HuH-7.5 (cell line): ENCODE results near the gene IFNLR1.

ENCODE experiments used
- DNase-seq: peaks from one replicate; pipeline ENCODE4 v3.0.0; 2011; ENCODE audit warnings: low spot score

Gene IFNLR1

DNA sequence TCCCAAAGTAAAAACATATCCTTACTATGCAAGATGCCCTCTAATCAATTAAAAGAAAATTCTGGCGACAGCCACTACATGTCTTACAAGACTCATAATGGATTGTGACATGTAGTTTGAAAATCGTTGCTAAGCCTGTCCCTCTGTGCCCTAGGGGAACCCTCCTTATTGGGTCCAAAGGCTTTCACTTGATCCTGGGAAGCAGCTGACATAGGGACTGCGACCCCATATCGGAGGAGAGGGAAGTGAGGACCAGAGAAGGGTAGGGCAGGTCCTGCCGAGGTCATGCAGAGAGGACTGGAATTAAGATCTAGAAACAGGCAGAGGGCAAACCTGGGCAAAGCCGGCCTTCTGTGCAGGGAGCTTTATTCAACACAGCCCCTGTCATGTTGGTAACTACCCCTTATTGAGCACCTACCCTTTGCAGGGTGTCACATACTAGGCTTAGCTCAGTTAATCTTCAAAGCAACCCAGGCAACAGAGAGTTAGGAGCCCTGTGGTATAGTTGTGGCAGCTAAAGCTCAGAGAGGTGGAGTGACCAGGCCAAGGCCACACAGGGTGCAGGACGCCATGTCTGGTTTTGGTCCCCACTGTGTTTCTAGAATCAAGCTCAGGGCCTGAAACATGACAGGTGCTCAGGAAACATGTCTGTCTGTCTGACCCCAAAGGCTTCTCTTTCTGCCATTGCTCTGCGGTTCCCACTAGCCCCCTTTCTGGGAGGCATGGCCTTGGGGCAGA is 18.4 kb upstream of the IFNLR1 start:
- no peak for DNase-seq

DNA sequence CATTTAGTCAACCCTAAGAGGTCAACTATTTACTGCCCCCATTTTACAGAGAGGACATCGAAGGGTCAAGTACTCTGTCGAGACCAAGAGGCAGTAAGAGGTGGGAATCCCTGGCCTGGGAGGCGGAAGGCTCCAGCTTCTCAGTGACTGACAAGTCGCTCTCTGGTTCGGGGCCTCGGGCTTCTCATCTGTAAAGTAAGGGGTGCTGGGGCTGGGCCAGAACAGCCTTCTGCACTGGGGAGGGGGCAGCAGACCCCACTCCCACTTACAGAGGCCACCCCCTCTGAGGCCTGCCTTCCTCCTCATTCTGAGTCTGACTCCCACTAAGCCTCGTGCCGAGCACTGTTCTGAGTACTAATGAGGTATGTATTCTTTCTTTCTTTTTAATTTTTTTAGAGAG is 17.0 kb upstream of the IFNLR1 start:
- DNase-seq: no peak

GRCh38 chr1:24203404-24203803 is 16.3 kb upstream of the IFNLR1 start:
- no peak for DNase-seq

DNA sequence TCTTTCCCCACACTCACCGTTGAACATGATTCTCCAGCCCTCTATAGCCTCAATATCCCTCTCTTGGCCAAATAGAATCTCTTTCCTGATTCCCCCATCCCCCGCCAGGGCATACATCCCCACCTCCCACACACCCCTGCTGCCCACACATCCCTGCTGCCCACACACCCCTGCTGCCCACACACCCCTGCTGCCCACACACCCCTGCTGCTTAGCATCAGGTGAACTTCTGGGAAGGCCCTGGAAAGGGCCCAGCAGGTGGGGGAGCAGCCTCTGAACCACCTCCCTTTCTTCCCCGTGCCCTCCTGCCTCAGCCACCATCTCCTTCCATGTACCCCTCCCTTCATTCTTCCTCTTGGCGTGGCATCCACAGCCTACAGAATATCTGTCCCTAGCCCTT is 15.9 kb upstream of the IFNLR1 start:
- DNase-seq: no peak

DNA sequence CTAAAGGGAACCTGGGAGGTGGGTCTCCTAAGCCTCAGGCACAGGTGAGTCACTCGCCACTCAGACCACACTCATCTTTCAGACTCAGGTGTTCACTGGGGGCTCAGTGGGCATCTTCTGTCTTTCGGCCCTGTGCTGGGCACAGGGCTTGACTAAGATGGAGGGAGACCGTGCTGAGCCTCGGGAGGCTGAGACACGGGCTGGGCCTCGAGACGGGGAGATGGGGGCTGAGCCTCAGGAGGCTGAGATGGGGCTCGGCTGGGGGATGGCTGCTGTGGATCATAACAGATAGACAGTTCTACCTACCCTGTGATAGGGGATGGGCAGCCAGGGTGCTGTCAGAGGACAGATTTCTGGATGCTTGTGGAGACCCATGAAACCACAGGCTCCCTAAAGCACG is 15.5 kb upstream of the IFNLR1 start:
- DNase-seq: no peak

GRCh38 chr1:24201941-24202440 is 14.9 kb upstream of the IFNLR1 start:
- peak; percentile 63 for DNase-seq

DNA sequence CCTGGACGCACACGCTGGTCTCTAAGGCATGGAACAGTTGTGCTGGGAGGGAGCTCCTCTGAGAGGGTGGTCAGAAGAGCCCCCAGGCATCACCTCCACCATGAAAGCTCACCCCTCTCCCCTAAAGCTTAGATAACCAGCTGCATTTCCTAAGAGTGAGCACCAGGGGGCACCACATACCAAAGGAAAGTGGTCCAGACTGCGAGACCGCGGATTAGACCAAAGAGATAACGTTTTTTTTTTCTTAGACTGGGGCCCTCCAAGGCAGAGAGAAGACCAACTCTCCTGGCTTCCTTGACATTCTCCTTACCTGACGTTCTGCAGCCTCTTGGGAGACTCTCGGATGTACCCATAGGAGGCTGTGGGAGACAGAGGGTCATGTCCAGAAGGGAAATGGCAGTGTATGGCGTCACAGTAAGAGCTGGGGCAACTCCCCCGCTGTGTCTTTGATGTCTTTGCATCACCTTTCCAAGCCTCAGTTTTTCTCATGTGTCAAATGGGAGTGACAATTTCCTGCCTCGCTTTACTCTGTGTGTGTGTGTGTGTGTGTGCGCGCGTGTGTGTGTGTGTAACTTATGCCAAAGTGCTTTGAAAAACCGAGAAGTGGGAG is 12.3 kb upstream of the IFNLR1 start:
- peak; percentile 54 for DNase-seq

GRCh38 chr1:24198766-24199165 is 11.7 kb upstream of the IFNLR1 start:
- no peak for DNase-seq

DNA sequence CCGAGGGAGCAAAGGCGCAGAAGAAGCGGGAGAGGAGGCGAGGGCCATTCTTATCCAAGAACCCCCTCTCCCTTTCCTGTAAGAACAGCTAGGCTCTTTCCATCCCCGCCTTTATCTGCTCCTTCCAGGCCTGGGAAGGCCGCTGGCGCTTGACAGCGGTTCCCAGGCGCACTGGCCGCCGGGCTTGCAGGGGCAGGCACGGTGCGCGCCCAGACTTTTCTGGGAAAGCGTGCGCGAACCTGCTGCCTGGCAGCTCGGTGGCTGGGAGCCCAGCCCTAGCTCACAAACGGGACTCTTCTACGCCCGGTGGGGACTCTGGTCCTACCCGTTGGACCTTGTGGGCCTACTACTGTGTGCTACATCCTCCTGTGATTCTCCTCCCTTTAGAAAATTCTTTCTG is 8.8 kb upstream of the IFNLR1 start:
- no peak for DNase-seq

GRCh38 chr1:24195136-24195535 is 8.0 kb upstream of the IFNLR1 start:
- DNase-seq: no peak

DNA sequence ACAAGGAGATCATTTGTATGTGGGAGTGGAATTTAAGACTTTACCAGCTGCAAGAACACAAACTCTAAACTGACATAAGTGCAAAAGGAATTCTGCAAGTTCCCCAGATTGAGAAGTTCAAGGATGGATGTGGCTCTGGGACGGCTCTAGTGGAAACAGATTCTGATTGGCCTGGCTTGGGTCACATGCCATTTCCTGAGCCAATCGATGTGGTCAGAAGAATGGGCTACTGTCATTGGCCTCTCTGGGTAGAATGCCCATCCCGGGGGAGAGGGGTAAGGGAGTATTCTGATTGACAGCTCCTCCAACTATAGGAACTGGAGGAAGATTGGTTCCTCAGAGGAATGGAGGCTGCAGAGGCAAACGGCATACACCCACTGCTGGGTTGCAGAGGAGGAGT is 6.0 kb upstream of the IFNLR1 start:
- DNase-seq: no peak

DNA sequence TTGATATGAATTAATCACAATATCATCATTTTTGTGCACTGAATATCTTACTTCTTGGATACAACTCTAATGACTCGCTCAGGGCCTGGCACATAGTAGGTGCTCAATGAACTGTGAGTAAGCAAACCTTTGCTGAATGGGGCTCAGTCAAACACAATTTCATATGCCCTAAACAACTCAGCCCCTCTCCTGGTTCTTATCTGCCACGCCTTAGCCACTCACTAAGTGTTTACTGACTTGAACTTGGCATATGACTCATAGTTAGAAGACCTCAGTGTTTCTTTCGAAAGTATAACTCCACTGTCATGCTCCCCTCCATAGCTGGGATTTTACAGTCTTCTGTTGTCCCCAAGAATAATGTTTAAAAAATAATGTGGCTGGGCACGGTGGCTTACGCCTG is 4.8 kb upstream of the IFNLR1 start:
- DNase-seq: no peak

- no peak for DNase-seq
These were observed 3.9 kb upstream of the IFNLR1 start for GRCh38 chr1:24190983-24191461.

DNA sequence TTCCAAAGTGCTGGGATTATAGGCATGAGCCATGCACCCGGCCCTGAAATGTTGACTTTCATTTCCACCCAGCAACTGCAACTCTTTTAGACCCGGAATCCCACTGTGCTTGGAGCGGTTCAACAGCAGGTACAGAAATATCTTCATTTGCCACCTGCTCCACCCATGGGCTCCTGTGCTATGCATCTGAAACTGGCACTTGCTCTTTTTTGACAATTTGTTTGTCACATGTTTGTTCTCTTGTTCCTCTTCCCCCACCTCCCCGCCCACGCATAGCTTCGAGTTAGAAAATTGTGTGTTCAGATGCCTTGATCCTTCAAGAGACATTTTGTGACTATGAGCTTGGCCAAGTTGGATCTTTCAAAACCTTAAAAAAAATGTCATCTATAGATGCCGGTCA is 2.4 kb upstream of the IFNLR1 start:
- no peak for DNase-seq

GRCh38 chr1:24186711-24186992 is 437 bp downstream of the IFNLR1 start:
- DNase-seq: no peak

GRCh38 chr1:24186031-24186710 is 918 bp downstream of the IFNLR1 start:
- DNase-seq: no peak

- DNase-seq: no peak
These were observed 2.0 kb downstream of the IFNLR1 start for GRCh38 chr1:24185076-24185475.

DNA sequence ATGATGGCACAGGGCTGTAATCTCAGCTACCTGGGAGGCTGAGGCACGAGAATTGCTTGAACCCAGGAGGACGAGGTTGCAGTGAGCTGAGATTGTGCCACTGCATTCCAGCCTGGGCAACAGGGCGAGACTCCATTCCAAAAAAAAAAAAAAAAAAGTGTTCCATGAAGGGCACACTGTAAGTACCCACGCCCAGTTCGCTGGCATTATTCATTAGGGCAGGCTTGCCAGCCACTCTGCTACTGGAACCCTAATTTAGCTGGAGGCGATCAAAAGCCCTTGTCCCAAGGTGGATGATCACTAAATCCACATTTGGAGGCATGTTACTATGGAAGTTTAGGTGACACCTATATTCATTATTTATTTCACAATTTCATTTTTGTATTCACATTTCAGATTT is 5.0 kb downstream of the IFNLR1 start:
- DNase-seq: no peak

- no peak for DNase-seq
These were observed 5.5 kb downstream of the IFNLR1 start for GRCh38 chr1:24181619-24182018.

DNA sequence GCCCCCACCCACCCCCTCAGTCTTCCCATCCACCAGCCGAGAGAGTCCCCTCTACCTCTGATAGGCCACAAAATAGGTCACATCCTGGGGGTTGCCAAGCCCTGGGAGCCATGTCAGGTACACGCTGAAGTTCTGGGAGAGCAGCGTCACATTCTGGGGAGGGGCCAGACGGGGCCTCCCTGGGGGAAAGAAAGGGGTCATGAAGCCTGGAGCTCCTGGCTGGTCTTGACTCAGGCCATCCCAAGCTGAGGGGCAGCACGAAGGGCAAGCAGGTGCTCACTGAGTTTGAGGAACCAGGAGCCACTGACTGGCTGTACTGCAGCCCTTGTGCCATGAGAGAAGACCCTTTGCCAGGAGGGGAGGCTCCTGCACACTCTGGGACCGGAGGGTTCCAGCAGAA is 6.4 kb downstream of the IFNLR1 start:
- no peak for DNase-seq

DNA sequence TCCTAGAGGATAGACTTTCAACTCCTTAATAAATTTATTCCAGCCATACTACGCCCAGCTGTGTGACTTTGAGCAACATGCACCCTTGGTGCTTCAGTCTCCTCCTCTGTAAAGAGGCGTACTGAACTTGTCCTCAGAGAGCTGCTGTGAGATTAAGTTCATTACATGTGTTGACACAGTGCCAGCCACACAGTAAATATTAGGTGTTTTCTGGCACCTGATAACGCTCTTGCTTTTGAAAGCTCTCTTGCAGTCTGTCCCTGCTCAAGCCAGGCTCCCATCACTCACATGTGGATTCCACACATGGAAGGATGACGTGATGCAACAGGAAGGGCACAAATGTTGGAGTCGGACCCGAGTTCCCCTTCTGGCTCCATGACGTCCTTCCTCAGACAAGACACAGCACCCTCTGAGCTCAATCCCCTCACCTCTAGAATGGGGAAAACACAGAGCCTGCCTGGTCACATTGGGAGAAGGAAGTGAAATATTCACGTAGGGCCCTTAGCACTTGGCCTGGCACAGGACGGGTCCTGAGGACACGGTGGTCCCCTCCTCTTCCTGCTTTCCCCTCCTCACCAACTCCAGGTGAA is 7.7 kb downstream of the IFNLR1 start:
- DNase-seq: no peak

- DNase-seq: no peak
These were observed 8.7 kb downstream of the IFNLR1 start for GRCh38 chr1:24178407-24178806.

GRCh38 chr1:24177161-24177560 is 9.9 kb downstream of the IFNLR1 start:
- DNase-seq: no peak
